Kidney (tissue), 14 donors: ENCODE results near the gene CREBZF. TPM values are rescaled to one million over a fixed set of nuclear protein-coding genes. Genes with fewer than 3 reads are reported as not detected.
A peak's percentile ranks its signal among the peaks of the same experiment; 100 is the strongest.

Source experiments
- DNase-seq, 5 donors: peaks; one replicate each; pipeline ENCODE4 v3.0.0-alpha.2; 2013 to 2020
- FAIRE-seq: peaks from 2 replicates; lab custom pipeline; 2012; peaks lifted over from hg19 to GRCh38; lab: Jason Lieb, UNC
- H3K27ac ChIP-seq, 2 donors: one replicate each; pipeline ENCODE4 v1.7.0; 2013; ENCODE audit warnings: low read depth in 2 of 2, low read length in 2 of 2, inconsistent platforms in 1 of 2
- H3K27me3 ChIP-seq: one replicate; pipeline ENCODE4 v1.7.1; 2013; ENCODE audit warnings: low read length, inconsistent platforms; ENCODE audit not compliant: control insufficient read depth, insufficient read depth
- H3K36me3 ChIP-seq, 3 donors: one replicate each; pipeline versions ENCODE4 v1.7.0 to v1.7.1; 2013; ENCODE audit warnings: low read length in 3 of 3, control low read depth in 1 of 3, inconsistent platforms in 1 of 3; ENCODE audit not compliant: insufficient read depth in 3 of 3, control insufficient read depth in 2 of 3
- H3K4me1 ChIP-seq, 3 donors: one replicate each; pipeline versions ENCODE4 v1.7.0 to v1.7.1; 2013; ENCODE audit warnings: low read length in 3 of 3, inconsistent platforms in 1 of 3, low read depth in 1 of 3; ENCODE audit not compliant: control insufficient read depth in 2 of 3, insufficient read depth in 2 of 3
- H3K4me3 ChIP-seq, 3 donors: one replicate each; pipeline versions ENCODE4 v1.7.0 to v1.8.1; 2013; ENCODE audit warnings: low read length in 3 of 3, control low read depth in 1 of 3, inconsistent platforms in 1 of 3
- H3K9ac ChIP-seq, 3 donors: one replicate each; pipeline versions ENCODE4 v1.7.0 to v1.7.1; 2013; ENCODE audit warnings: low read length in 3 of 3, control low read depth in 1 of 3, inconsistent platforms in 1 of 3
- H3K9me3 ChIP-seq, 3 donors: one replicate each; pipeline versions ENCODE4 v1.7.0 to v1.7.1; 2013; ENCODE audit warnings: low read length in 3 of 3, control low read depth in 1 of 3, inconsistent platforms in 1 of 3; ENCODE audit not compliant: control insufficient read depth in 2 of 3, insufficient read depth in 1 of 3
- intact Hi-C: fragments of 100-400 bp; cut with DNase I; formaldehyde crosslinking; loops from one replicate; pipeline ENCODE4 v1.11.1; 2022
- polyA plus RNA-seq: library from polyadenylated mRNA; stranded (reverse); fragments of 350-450 nt; fragmentation: Illumina TruSeq; extraction: RNeasy Lipid Tissue Mini Kit (QIAGEN cat#74804); gene quantifications from one replicate; pipeline ENCODE4 v1.2.3, GENCODE V29; 2014; ENCODE audit warnings: low read depth, low replicate concordance; ENCODE audit not compliant: insufficient read depth
- total RNA-seq: library from RNA; stranded (reverse); fragmentation: NEBNext Ultra II Directional; extraction: Animal tissue kit (Norgen Biotek cat#: 25700); gene quantifications from one replicate; pipeline ENCODE4 v1.2.1, GENCODE V29; 2021
- TF ChIP-seq, protein P1 (sequence below): IDR thresholded peaks from 3 replicates; pipeline ENCODE4 v1.5.1; 2012; ENCODE audit warnings: mild to moderate bottlenecking, moderate library complexity, borderline replicate concordance; ENCODE audit not compliant: insufficient read depth; ENCODE audit errors: extremely low read depth
- donor health status: control.
- donor health status: control.
- donor health status: control.
- donor health status: control.
- donor health status: control.
- donor health status: DM: yes; HTN: yes; CAD: no.
- donor health status: Normal renal cell carcinoma (clear cell type).

Gene CREBZF
- total and polyA plus RNA-seq, 2 donors from 2014 or later: 15.2 to 44.7 TPM

DNA sequence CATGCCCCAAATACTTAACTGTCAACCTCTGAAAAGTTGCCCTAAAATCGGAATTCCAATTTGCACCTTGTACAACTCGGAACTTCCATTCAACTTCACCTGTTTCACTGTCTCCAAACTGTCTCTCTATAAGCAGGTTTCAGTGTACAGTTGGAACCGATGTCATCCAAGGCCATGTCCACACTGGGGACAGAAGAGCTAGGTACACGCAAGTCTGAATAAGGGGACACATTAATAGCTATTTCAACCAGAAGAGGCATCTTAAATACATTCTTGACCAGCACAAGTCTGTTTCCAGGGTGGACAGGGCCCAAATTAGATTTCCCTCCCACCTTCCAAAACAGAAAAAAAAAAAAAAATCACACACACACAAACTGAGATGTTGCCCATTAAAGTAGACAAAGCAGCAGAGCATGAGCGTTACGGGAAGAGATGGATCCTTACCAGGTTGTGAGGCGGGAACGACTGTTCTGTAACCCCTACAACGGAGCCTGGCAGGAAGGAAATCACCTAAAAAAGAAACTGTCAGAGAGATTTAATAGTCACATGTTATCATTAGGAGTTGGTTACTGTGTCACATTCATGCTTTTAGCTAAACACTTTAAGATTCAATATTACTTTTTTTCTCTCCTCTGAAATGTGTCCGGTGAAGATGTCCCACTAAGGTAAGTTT, 1.7 kb downstream of the CREBZF start:
- H3K4me3 ChIP-seq: peak overlapping the region; percentile 91 to 96 (median 94)
- no peaks in the 10 kb centered on the region for H3K27me3 ChIP-seq
- intact Hi-C loops: no loop called here
- H3K27ac ChIP-seq: peak overlapping the region; percentile 89 to 98
- H3K36me3 ChIP-seq: peaks cover 2 to 13% (median 7%) of the 10 kb centered on the region in 3 donors
- peak overlapping the region; percentile 83 to 92 (median 86) for H3K9ac ChIP-seq
- DNase-seq: peak in 2 of 5 donors; percentile 29 to 35
- no peaks in the 10 kb centered on the region for H3K9me3 ChIP-seq
- peaks cover 0 to 10% (median 8%) of the 10 kb centered on the region in 3 donors for H3K4me1 ChIP-seq
- TF ChIP-seq, protein P1, sequence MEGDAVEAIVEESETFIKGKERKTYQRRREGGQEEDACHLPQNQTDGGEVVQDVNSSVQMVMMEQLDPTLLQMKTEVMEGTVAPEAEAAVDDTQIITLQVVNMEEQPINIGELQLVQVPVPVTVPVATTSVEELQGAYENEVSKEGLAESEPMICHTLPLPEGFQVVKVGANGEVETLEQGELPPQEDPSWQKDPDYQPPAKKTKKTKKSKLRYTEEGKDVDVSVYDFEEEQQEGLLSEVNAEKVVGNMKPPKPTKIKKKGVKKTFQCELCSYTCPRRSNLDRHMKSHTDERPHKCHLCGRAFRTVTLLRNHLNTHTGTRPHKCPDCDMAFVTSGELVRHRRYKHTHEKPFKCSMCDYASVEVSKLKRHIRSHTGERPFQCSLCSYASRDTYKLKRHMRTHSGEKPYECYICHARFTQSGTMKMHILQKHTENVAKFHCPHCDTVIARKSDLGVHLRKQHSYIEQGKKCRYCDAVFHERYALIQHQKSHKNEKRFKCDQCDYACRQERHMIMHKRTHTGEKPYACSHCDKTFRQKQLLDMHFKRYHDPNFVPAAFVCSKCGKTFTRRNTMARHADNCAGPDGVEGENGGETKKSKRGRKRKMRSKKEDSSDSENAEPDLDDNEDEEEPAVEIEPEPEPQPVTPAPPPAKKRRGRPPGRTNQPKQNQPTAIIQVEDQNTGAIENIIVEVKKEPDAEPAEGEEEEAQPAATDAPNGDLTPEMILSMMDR: no peak
- no peak for FAIRE-seq

DNA sequence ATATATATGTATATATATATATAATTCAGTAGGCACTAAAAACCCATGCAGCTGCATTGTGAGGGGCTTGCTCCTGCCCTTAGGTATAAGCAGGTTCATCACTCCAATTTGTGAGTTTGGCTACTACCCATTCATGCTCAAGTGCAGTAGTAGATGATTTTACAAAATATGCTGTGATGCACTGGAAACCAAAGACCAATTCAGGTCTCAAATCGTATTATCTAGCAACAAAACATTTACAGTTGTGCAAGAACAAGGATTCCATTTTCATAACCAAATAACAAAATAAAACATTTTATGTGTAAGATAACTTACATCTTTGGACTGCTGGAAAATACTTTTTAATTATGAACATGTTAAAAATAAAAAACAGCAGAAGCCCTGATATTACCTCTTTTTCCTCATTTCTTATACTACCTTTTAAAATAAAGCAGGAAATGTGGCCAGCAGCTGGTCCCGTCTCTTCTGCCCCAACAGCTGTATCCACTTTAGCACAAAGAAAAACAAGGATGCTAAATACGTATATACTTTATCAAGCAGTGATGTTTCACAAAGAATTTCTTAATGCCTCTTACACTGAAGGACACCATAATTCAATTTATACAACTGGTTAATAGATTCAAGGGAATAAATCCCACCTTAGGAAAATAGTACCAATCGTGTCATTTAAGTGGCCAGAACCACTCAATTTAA, 2.8 kb downstream of the CREBZF start:
- Histone ChIP-seq H3K4me3 (peak overlapping the region; percentile 91 to 96 (median 94)), H3K27ac (no peak overlapping the region), H3K27me3 (no peaks in the 10 kb centered on the region), H3K36me3 (peaks cover 2 to 14% (median 8%) of the 10 kb centered on the region in 3 donors), H3K9me3 (no peaks in the 10 kb centered on the region), H3K4me1 (peaks cover 0 to 10% (median 8%) of the 10 kb centered on the region in 3 donors), H3K9ac (peak overlapping the region in 1 of 3 donors; percentile 92)
- DNase-seq (peak in 2 of 5 donors; percentile 20 to 25), FAIRE-seq (no peak)
- intact Hi-C loops: no loop called here
- TF ChIP-seq, protein P1: no peak

DNA sequence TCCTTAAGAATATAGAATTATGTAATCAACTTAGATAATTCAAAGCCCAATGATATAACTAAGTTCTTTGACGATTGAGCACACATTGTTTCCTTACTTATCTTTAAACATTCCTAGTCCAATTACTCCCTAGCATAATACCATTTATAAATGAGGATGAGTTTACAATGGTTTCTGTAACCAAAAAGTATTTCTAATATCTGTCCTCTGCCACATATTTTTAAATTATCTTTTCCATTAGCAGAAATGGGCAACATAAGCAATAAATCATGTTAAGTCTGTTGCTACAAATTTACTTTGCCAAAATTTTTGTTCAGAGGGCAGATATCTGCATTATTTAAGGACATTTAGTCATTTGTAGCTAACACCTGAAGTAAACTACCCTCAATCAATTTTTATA, 6.7 kb downstream of the CREBZF start:
- no peak overlapping the region for H3K4me3 ChIP-seq
- intact Hi-C loops: no loop called here
- H3K9me3 ChIP-seq: no peaks in the 10 kb centered on the region
- no peak for FAIRE-seq
- no peaks in the 10 kb centered on the region for H3K27me3 ChIP-seq
- peaks cover 2 to 23% (median 20%) of the 10 kb centered on the region in 3 donors for H3K36me3 ChIP-seq
- TF ChIP-seq, protein P1: no peak
- H3K27ac ChIP-seq: no peak overlapping the region
- no peak overlapping the region for H3K9ac ChIP-seq
- peaks cover 0 to 8% (median 2%) of the 10 kb centered on the region in 3 donors for H3K4me1 ChIP-seq
- no peak for DNase-seq
